HL-60 (cell line): ENCODE measurements around the gene CNGB1.

Experiments
- DNase-seq, 2 experiments: peaks; one replicate each; pipeline ENCODE4 v3.0.0-alpha.2; 2010 to 2020; ENCODE audit warnings: low read depth in 1 of 2, low spot score in 1 of 2
- H3K27ac ChIP-seq: fragments of 250-450 bp; sonication (Bioruptor Pico); replicated peaks from 2 replicates; pipeline ENCODE4 v1.5.1; 2020; ENCODE audit warnings: mild to moderate bottlenecking, moderate library complexity
- H3K27me3 ChIP-seq: fragments of 250-450 bp; sonication (Bioruptor Pico); 2 replicates; pipeline ENCODE4 v1.5.1; 2021; ENCODE audit warnings: mild to moderate bottlenecking, moderate library complexity; ENCODE audit not compliant: insufficient read depth, poor library complexity, severe bottlenecking
- H3K4me3 ChIP-seq: replicated peaks from 2 replicates; pipeline ENCODE4 v1.5.1; 2011; ENCODE audit warnings: mild to moderate bottlenecking, control low read depth, low read length; ENCODE audit not compliant: insufficient read depth
- CTCF ChIP-seq: IDR thresholded peaks from one replicate; pipeline ENCODE4 v1.5.1; 2011; ENCODE audit warnings: low read length, control low read depth, inconsistent platforms; ENCODE audit not compliant: insufficient read depth
- GABPA ChIP-seq: IDR thresholded peaks from 2 replicates; pipeline ENCODE4 v1.6.1; 2012; ENCODE audit warnings: low read depth
- POLR2AphosphoS5 ChIP-seq: IDR thresholded peaks from 2 replicates; pipeline ENCODE4 v1.6.1; 2012; ENCODE audit warnings: low read depth
- REST ChIP-seq: IDR thresholded peaks from 2 replicates; pipeline ENCODE4 v1.6.1; 2012; ENCODE audit warnings: low read depth; ENCODE audit not compliant: insufficient replicate concordance
- SPI1 ChIP-seq: IDR thresholded peaks from 2 replicates; pipeline ENCODE4 v1.6.1; 2012; ENCODE audit warnings: low read depth, mild to moderate bottlenecking, borderline replicate concordance

The CNGB1 gene

GRCh38 chr16:57996406-57997175 lies 25.7 kb upstream of the CNGB1 start:
- no peak overlapping the region for H3K4me3 ChIP-seq
- no peaks in the 10 kb centered on the region for H3K27me3 ChIP-seq
- DNase-seq: no peak
- H3K27ac ChIP-seq: no peak overlapping the region
- TF ChIP-seq POLR2AphosphoS5 (no peak), GABPA (no peak), SPI1 (no peak), CTCF (no peak), REST (no peak)

- no peak overlapping the region for H3K27ac ChIP-seq
These were observed 24.9 kb upstream of the CNGB1 start for GRCh38 chr16:57995721-57996405.

More at GRCh38 chr16:57995721-57996405, 24.9 kb upstream of the CNGB1 start:
- TF ChIP-seq CTCF: no peak
- TF ChIP-seq POLR2AphosphoS5: no peak
- TF ChIP-seq REST: no peak
- TF ChIP-seq GABPA: no peak
- TF ChIP-seq SPI1: no peak
- no peak for DNase-seq
- Histone ChIP-seq H3K27me3 (no peaks in the 10 kb centered on the region), H3K4me3 (no peak overlapping the region)
